NCI-H460 (cell line): Measurements from ENCODE around the gene TERC. TPM values are rescaled to one million over a fixed set of nuclear protein-coding genes. Genes with fewer than 3 reads are reported as not detected.

Experiments
- small RNA-seq, 2 experiments: library from RNA; depleted of rRNA; stranded (forward); fragments of <200 nt; gene quantifications; one replicate each; pipeline ENCODE3, GENCODE V24; 2014
- total RNA-seq: library from RNA; depleted of rRNA; stranded (reverse); fragments of >200 nt; shearing (Covaris generic); gene quantifications from 2 replicates; pipeline ENCODE4 v1.2.3, GENCODE V29; 2014; rRNA removed

TERC gene
- total RNA-seq, 1 experiment from 2014 or later = 17.6 TPM

Small RNA genes within 50 kb of the gene (small RNA-seq; reads per million reads assigned to genes)
- 0 reads per million in 2 experiments for gene RNU6-637P

Other genes with a start within 250 kb of the TERC start
- gene MECOM, start 101.3 kb downstream of the TERC start, total RNA-seq = 0.07 TPM in 1 of 2 replicates, not detected in the other
- gene ACTRT3, start 4.5 kb upstream of the TERC start, total RNA-seq = 0.26 and 0.67 TPM in 2 replicates
- 10.7 and 14.7 TPM in 2 replicates for gene MYNN, start 8.3 kb upstream of the TERC start, total RNA-seq
- gene LRRIQ4, start 47.8 kb upstream of the TERC start, total RNA-seq = 0.10 and 0.17 TPM in 2 replicates
- 12.5 and 13.7 TPM in 2 replicates for gene LRRC34, start 47.8 kb upstream of the TERC start, total RNA-seq
- not detected in 2 replicates for gene LRRC31, start 104.9 kb upstream of the TERC start, total RNA-seq
- not detected in 2 replicates for gene SAMD7, start 146.5 kb upstream of the TERC start, total RNA-seq
- 20.1 and 30.2 TPM in 2 replicates for gene SEC62, start 201.7 kb upstream of the TERC start, total RNA-seq